ENCODE measurements around the gene MYO5A.

MYO5A gene

GRCh38 chr15:52392008-52392687 is 136.5 kb downstream of the MYO5A start:
- Histone ChIP-seq H3K9ac (ENCODE audit: low read length) (no peak overlapping the region), H3K9me3 (ENCODE audit: control insufficient read depth, low read length) (no peaks in the 10 kb centered on the region), H3K36me3 (ENCODE audit: control insufficient read depth, insufficient read depth, low read length) (no peaks in the 10 kb centered on the region), H3K27me3 (ENCODE audit: control insufficient read depth, insufficient read depth, low read length) (no peaks in the 10 kb centered on the region), H3K4me1 (ENCODE audit: control insufficient read depth, insufficient read depth, low read length) (no peaks in the 10 kb centered on the region), H3K4me3 (ENCODE audit: low read length) (no peak overlapping the region)

- Histone ChIP-seq H3K9ac (ENCODE audit: low read length) (no peak overlapping the region), H3K27me3 (ENCODE audit: control insufficient read depth, insufficient read depth, low read length) (no peaks in the 10 kb centered on the region), H3K36me3 (ENCODE audit: control insufficient read depth, insufficient read depth, low read length) (no peaks in the 10 kb centered on the region), H3K4me3 (ENCODE audit: low read length) (no peak overlapping the region), H3K9me3 (ENCODE audit: control insufficient read depth, low read length) (no peaks in the 10 kb centered on the region), H3K4me1 (ENCODE audit: control insufficient read depth, insufficient read depth, low read length) (no peaks in the 10 kb centered on the region)
Observed at GRCh38 chr15:52391069-52391468, 137.6 kb downstream of the MYO5A start.

GRCh38 chr15:52385670-52386069 is 143.0 kb downstream of the MYO5A start:
- Histone ChIP-seq H3K9me3 (ENCODE audit: control insufficient read depth, low read length) (no peaks in the 10 kb centered on the region), H3K4me3 (ENCODE audit: low read length) (no peak overlapping the region), H3K36me3 (ENCODE audit: control insufficient read depth, insufficient read depth, low read length) (no peaks in the 10 kb centered on the region), H3K27me3 (ENCODE audit: control insufficient read depth, insufficient read depth, low read length) (no peaks in the 10 kb centered on the region), H3K9ac (ENCODE audit: low read length) (no peak overlapping the region), H3K4me1 (ENCODE audit: control insufficient read depth, insufficient read depth, low read length) (no peaks in the 10 kb centered on the region)

- no peaks in the 10 kb centered on the region for H3K27me3 ChIP-seq (ENCODE audit: control insufficient read depth, insufficient read depth, low read length)
- no peak overlapping the region for H3K9ac ChIP-seq (ENCODE audit: low read length)
- no peaks in the 10 kb centered on the region for H3K4me1 ChIP-seq (ENCODE audit: control insufficient read depth, insufficient read depth, low read length)
- no peak overlapping the region for H3K4me3 ChIP-seq (ENCODE audit: low read length)
- no peaks in the 10 kb centered on the region for H3K9me3 ChIP-seq (ENCODE audit: control insufficient read depth, low read length)
- H3K36me3 ChIP-seq (ENCODE audit: control insufficient read depth, insufficient read depth, low read length) = no peaks in the 10 kb centered on the region
Observed at GRCh38 chr15:52383100-52383588, 145.5 kb downstream of the MYO5A start.

GRCh38 chr15:52382647-52383046 is 146.0 kb downstream of the MYO5A start:
- Histone ChIP-seq H3K36me3 (ENCODE audit: control insufficient read depth, insufficient read depth, low read length) (no peaks in the 10 kb centered on the region), H3K27me3 (ENCODE audit: control insufficient read depth, insufficient read depth, low read length) (no peaks in the 10 kb centered on the region), H3K4me3 (ENCODE audit: low read length) (no peak overlapping the region), H3K4me1 (ENCODE audit: control insufficient read depth, insufficient read depth, low read length) (no peaks in the 10 kb centered on the region), H3K9ac (ENCODE audit: low read length) (no peak overlapping the region), H3K9me3 (ENCODE audit: control insufficient read depth, low read length) (no peaks in the 10 kb centered on the region)

- H3K9ac ChIP-seq (ENCODE audit: low read length) = no peak overlapping the region
- H3K36me3 ChIP-seq (ENCODE audit: control insufficient read depth, insufficient read depth, low read length) = no peaks in the 10 kb centered on the region
- no peaks in the 10 kb centered on the region for H3K27me3 ChIP-seq (ENCODE audit: control insufficient read depth, insufficient read depth, low read length)
- no peaks in the 10 kb centered on the region for H3K9me3 ChIP-seq (ENCODE audit: control insufficient read depth, low read length)
- no peaks in the 10 kb centered on the region for H3K4me1 ChIP-seq (ENCODE audit: control insufficient read depth, insufficient read depth, low read length)
- H3K4me3 ChIP-seq (ENCODE audit: low read length) = no peak overlapping the region
Observed at GRCh38 chr15:52379395-52380106, 149.1 kb downstream of the MYO5A start.

GRCh38 chr15:52378746-52379394 is 149.8 kb downstream of the MYO5A start:
- no peaks in the 10 kb centered on the region for H3K36me3 ChIP-seq (ENCODE audit: control insufficient read depth, insufficient read depth, low read length)
- no peaks in the 10 kb centered on the region for H3K4me1 ChIP-seq (ENCODE audit: control insufficient read depth, insufficient read depth, low read length)
- H3K9me3 ChIP-seq (ENCODE audit: control insufficient read depth, low read length) = no peaks in the 10 kb centered on the region
- no peak overlapping the region for H3K9ac ChIP-seq (ENCODE audit: low read length)
- no peak overlapping the region for H3K4me3 ChIP-seq (ENCODE audit: low read length)
- no peaks in the 10 kb centered on the region for H3K27me3 ChIP-seq (ENCODE audit: control insufficient read depth, insufficient read depth, low read length)

- Histone ChIP-seq H3K27me3 (ENCODE audit: control insufficient read depth, insufficient read depth, low read length) (no peaks in the 10 kb centered on the region), H3K4me3 (ENCODE audit: low read length) (no peak overlapping the region), H3K36me3 (ENCODE audit: control insufficient read depth, insufficient read depth, low read length) (no peaks in the 10 kb centered on the region), H3K9me3 (ENCODE audit: control insufficient read depth, low read length) (no peaks in the 10 kb centered on the region), H3K9ac (ENCODE audit: low read length) (no peak overlapping the region), H3K4me1 (ENCODE audit: control insufficient read depth, insufficient read depth, low read length) (no peaks in the 10 kb centered on the region)
Observed at GRCh38 chr15:52370010-52370409, 158.7 kb downstream of the MYO5A start.

- Histone ChIP-seq H3K4me1 (ENCODE audit: control insufficient read depth, insufficient read depth, low read length) (no peaks in the 10 kb centered on the region), H3K27me3 (ENCODE audit: control insufficient read depth, insufficient read depth, low read length) (no peaks in the 10 kb centered on the region), H3K36me3 (ENCODE audit: control insufficient read depth, insufficient read depth, low read length) (no peaks in the 10 kb centered on the region), H3K9me3 (ENCODE audit: control insufficient read depth, low read length) (no peaks in the 10 kb centered on the region), H3K9ac (ENCODE audit: low read length) (no peak overlapping the region), H3K4me3 (ENCODE audit: low read length) (no peak overlapping the region)
Observed at GRCh38 chr15:52369455-52369854, 159.2 kb downstream of the MYO5A start.

- Histone ChIP-seq H3K27me3 (ENCODE audit: control insufficient read depth, insufficient read depth, low read length) (no peaks in the 10 kb centered on the region), H3K4me1 (ENCODE audit: control insufficient read depth, insufficient read depth, low read length) (no peaks in the 10 kb centered on the region), H3K36me3 (ENCODE audit: control insufficient read depth, insufficient read depth, low read length) (no peaks in the 10 kb centered on the region), H3K9ac (ENCODE audit: low read length) (no peak overlapping the region), H3K9me3 (ENCODE audit: control insufficient read depth, low read length) (no peaks in the 10 kb centered on the region), H3K4me3 (ENCODE audit: low read length) (no peak overlapping the region)
Observed at GRCh38 chr15:52369030-52369429, 159.7 kb downstream of the MYO5A start.

GRCh38 chr15:52368402-52368801 is 160.3 kb downstream of the MYO5A start:
- no peaks in the 10 kb centered on the region for H3K27me3 ChIP-seq (ENCODE audit: control insufficient read depth, insufficient read depth, low read length)

GRCh38 chr15:52362497-52362896 is 166.2 kb downstream of the MYO5A start:
- no peak overlapping the region for H3K9ac ChIP-seq (ENCODE audit: low read length)
- H3K27me3 ChIP-seq (ENCODE audit: control insufficient read depth, insufficient read depth, low read length) = no peaks in the 10 kb centered on the region
- H3K4me3 ChIP-seq (ENCODE audit: low read length) = no peak overlapping the region
- no peaks in the 10 kb centered on the region for H3K4me1 ChIP-seq (ENCODE audit: control insufficient read depth, insufficient read depth, low read length)
- no peaks in the 10 kb centered on the region for H3K36me3 ChIP-seq (ENCODE audit: control insufficient read depth, insufficient read depth, low read length)
- H3K9me3 ChIP-seq (ENCODE audit: control insufficient read depth, low read length) = no peaks in the 10 kb centered on the region

More at GRCh38 chr15:52368402-52368801, 160.3 kb downstream of the MYO5A start:
- no peaks in the 10 kb centered on the region for H3K9me3 ChIP-seq (ENCODE audit: control insufficient read depth, low read length)
- H3K9ac ChIP-seq (ENCODE audit: low read length) = no peak overlapping the region
- H3K4me3 ChIP-seq (ENCODE audit: low read length) = no peak overlapping the region
- no peaks in the 10 kb centered on the region for H3K36me3 ChIP-seq (ENCODE audit: control insufficient read depth, insufficient read depth, low read length)
- no peaks in the 10 kb centered on the region for H3K4me1 ChIP-seq (ENCODE audit: control insufficient read depth, insufficient read depth, low read length)
